ENCODE measurements around the gene NMS. TPM values are rescaled to one million over a fixed set of nuclear protein-coding genes. Genes with fewer than 3 reads are reported as not detected.

Gene NMS
- total RNA-seq, 1 donor from 2014 or later: not detected

GRCh38 chr2:100484390-100484789, 14.1 kb downstream of the NMS start:
- DNase-seq (ENCODE audit: low read depth in 2 of 2): no peak

GRCh38 chr2:100485396-100485795, 15.1 kb downstream of the NMS start:
- no peak for DNase-seq (ENCODE audit: low read depth in 2 of 2)

- no peak for DNase-seq (ENCODE audit: low read depth in 2 of 2)
These were observed 24.4 kb downstream of the NMS start for GRCh38 chr2:100494712-100495111.

- no peak for DNase-seq (ENCODE audit: low read depth in 2 of 2)
These were observed 32.5 kb downstream of the NMS start for GRCh38 chr2:100502782-100503181.

DNA sequence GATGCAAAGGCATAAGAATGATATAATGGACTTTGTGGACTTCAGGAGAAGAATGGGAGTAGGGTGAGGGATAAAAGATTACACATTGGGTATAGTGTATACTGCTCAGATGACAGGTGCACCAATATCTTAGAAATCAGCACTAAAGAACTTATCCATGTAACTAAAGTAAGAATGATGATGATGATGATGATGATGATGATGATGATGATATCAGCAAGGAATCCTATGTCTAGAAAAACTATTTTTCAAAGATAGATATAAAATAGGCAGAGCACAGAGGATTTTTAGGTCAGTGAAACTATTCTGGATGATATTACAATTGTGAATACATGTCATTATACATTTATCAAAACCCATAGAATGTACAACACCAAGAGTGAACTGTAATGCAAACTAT, 34.3 kb downstream of the NMS start:
- no peak for DNase-seq (ENCODE audit: low read depth in 2 of 2)

DNA sequence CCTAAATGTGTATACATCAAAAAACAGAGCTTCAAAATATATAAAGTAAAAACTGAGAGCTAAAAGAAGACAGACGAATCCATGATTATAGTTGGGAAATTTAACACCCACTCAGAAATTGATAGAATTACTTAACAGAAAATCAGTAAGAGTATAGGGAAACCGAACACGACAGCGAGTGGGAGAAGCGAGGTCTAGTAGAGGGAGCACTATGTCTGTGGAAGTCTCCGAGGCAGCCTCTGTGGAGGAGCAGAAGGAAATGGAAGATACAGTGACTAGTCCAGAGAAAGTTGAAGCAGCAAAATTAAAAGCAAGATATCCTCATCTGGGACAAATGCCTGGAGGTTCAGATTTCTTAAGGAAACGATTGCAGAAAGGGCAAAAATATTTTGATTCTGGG, 38.8 kb downstream of the NMS start:
- no peak for DNase-seq (ENCODE audit: low read depth in 2 of 2)

DNA sequence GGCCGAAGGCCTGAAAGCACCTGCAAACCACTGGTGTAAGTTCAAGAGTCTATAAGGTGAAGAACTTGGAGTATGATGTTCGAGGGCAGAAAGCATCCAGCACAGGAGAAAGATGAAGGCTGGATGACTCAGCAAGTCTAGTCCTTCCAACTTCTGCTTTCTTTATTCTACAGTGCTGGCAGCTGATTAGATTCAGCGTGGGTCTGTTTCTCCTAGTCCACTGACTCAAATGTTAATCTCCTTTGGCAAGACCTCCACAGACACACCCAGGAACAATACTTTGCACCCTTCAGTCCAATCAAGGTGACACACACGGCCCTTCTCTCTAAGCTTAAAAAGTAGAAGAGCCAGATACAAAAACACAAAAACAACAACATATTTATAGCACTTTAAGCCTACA, 43.4 kb downstream of the NMS start:
- DNase-seq (ENCODE audit: low read depth in 2 of 2): no peak

DNA sequence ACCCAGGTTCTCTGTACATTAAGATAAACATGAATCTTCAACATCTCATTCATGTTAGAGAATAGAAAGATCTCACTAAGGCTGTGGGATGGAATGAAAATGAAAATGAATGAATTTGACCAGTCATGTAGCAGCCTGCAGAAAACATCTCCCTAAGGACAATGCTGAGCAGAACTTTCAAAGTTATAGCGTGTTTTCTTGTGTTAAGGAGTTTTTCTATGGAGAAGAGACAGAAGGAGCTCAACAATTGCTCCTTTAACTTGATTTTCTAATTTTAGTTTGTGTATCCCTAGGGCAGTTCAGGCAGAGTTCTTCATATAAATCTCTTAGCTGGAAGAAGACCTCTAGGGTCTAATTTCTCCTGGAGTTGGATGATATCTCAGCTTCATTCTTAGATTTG, 47.3 kb downstream of the NMS start:
- DNase-seq (ENCODE audit: low read depth in 2 of 2): no peak

DNA sequence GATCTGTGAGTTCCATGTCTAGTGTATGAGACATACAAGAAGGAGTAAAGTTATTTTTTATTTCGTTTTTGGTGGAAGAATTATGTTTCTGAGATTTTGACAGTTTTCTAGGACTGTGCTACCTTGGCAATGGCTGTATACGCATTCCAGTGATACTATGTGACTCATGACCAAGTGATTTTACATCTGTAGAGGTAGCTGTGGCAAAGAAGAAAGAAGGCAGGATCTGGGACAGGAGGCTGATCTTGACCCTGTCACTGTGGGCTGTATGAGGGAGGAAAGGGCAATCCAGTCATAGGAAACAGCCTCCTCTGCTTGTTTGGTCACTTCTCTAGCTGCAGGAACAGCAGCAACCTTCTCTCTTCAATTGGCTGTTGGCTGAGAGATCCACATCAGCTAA, 48.5 kb downstream of the NMS start:
- DNase-seq (ENCODE audit: low read depth in 2 of 2): no peak

DNA sequence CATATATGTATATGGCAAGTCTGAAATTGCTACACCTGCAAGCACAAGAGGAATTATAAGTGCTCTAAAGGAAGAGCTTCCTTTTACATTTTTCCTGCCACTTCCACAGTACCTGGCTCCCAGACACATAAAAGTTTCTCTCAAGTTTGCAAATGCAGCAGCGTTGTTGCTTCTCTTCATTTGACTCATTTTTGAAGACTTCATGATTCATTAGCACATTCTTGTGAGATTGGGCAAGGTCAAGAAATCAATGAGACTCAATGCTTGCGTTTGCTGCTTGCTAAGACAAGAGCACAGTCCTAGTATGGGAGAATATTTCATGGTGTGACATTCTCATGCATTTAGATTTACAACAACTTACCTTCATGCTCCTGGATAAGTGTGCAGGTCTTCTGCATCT, 49.9 kb downstream of the NMS start:
- DNase-seq (ENCODE audit: low read depth in 2 of 2): no peak

- no peak for DNase-seq (ENCODE audit: low read depth in 2 of 2)
These were observed 52.1 kb downstream of the NMS start for GRCh38 chr2:100522430-100522829.

DNA sequence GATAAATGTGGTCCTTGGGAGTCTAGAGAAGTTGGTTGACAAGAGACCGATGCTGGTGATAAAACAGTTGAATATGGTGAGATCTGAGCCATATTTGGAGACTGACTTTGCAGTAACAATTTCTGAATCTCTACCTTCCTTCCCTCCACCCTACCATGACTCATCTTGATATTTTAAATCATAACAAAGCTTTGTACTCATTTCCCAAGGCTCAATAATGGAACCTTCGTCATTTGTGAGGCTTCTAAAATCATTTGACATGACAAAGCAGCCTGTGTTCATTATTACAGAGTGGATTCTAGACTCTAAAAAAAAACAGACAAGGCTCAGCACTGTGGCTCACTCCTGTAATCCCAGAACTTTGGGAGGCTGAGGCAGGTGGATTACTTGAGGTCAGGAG, 54.0 kb downstream of the NMS start:
- no peak for DNase-seq (ENCODE audit: low read depth in 2 of 2)

DNA sequence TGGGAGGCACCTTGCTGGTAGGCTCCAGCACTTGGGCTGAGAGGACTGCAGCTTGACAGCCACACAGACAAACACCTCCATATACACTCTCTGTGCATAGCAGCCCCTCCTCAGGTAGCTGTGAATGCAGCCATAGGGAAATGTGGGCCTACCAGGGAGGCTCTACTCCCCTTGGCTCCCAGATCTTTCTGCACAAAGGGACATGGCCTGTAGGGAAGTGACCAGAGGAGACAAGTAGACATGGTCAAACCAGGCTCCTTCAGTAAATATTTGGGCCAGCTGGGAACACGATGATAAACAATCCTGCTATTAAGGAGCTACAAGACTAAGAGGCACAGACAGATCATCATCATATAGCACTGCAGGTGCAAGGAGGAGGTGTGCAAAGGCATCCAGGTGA, 56.6 kb downstream of the NMS start:
- DNase-seq (ENCODE audit: low read depth in 2 of 2): no peak

- DNase-seq (ENCODE audit: low read depth in 2 of 2): no peak
These were observed 57.2 kb downstream of the NMS start for GRCh38 chr2:100527440-100528015.

- no peak for DNase-seq (ENCODE audit: low read depth in 2 of 2)
These were observed 58.9 kb downstream of the NMS start for GRCh38 chr2:100529176-100529575.

DNA sequence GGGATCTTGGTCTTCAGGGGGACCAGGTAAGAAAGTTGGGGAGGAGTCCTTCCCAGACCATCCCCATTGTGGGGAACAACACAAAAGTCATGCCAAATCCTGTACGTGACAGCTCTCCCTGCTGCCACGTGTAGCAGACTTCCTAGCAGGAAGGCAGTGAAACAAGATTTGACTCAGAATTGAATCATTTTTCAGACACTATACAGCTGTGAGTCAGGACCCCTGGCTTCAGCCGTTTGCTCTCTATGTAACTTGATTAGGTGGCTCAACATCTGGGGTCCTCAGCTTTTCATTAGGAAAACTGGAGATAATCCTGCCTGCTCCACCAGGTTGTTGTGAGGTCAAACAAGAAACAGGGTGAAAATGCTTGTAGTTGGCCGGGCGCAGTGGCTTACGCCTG, 59.6 kb downstream of the NMS start:
- DNase-seq (ENCODE audit: low read depth in 2 of 2): no peak

Other genes starting within 250 kb of the NMS start
- gene LONRF2, start 148.0 kb upstream of the NMS start, total RNA-seq: not detected in 2 replicates
- gene CHST10, start 52.8 kb upstream of the NMS start, total RNA-seq: 6.0 and 8.6 TPM in 2 replicates
- gene PDCL3, start 92.5 kb downstream of the NMS start, total RNA-seq: 13.8 and 15.0 TPM in 2 replicates

Measured in dermis microvascular lymphatic vessel endothelial cell (primary cell).